Hepatocyte (in vitro differentiated cells): ENCODE measurements around the gene AP1S3. TPM values are rescaled to one million over a fixed set of nuclear protein-coding genes. Genes with fewer than 3 reads are reported as not detected.

Experiments used
- DNase-seq: peaks from one replicate; pipeline ENCODE4 v3.0.0-alpha.2; 2016; ENCODE audit warnings: low spot score
- H2AFZ ChIP-seq: fragments of 200-600 bp; sonication (generic); 2 replicates; pipeline ENCODE4 v1.6.0; 2016; ENCODE audit warnings: antibody characterized with exemption, mild to moderate bottlenecking
- H3K27ac ChIP-seq: fragments of 200-600 bp; sonication (generic); 2 replicates; pipeline ENCODE4 v1.5.1; 2016; ENCODE audit warnings: mild to moderate bottlenecking
- H3K27me3 ChIP-seq: fragments of 200-600 bp; sonication (generic); 2 replicates; pipeline ENCODE4 v1.6.1; 2016
- H3K36me3 ChIP-seq: fragments of 200-600 bp; sonication (generic); replicated peaks from 2 replicates; pipeline ENCODE4 v1.5.1; 2016; ENCODE audit warnings: low read depth; ENCODE audit not compliant: insufficient read depth
- H3K4me1 ChIP-seq: fragments of 200-600 bp; sonication (generic); 2 replicates; pipeline ENCODE4 v1.5.1; 2016; ENCODE audit warnings: mild to moderate bottlenecking, moderate library complexity; ENCODE audit not compliant: insufficient read depth
- H3K4me2 ChIP-seq: fragments of 200-600 bp; sonication (generic); 2 replicates; pipeline ENCODE4 v1.6.0; 2016
- H3K4me3 ChIP-seq: fragments of 200-600 bp; sonication (generic); 2 replicates; pipeline ENCODE4 v1.5.1; 2016; ENCODE audit warnings: mild to moderate bottlenecking
- H3K79me2 ChIP-seq: fragments of 200-600 bp; sonication (generic); 2 replicates; pipeline ENCODE4 v1.6.0; 2017; ENCODE audit warnings: mild to moderate bottlenecking
- H3K9me2 ChIP-seq: fragments of 200-600 bp; sonication (generic); replicated peaks from 2 replicates; pipeline ENCODE4 v1.6.0; 2017; ENCODE audit warnings: mild to moderate bottlenecking; ENCODE audit not compliant: insufficient read depth
- H3K9me3 ChIP-seq: fragments of 200-600 bp; sonication (generic); 2 replicates; pipeline ENCODE4 v1.5.1; 2016; ENCODE audit warnings: low read depth, mild to moderate bottlenecking
- H4K20me1 ChIP-seq: fragments of 200-600 bp; sonication (generic); 2 replicates; pipeline ENCODE4 v1.6.0; 2016; ENCODE audit warnings: mild to moderate bottlenecking; ENCODE audit not compliant: insufficient read depth, poor library complexity, severe bottlenecking
- CTCF ChIP-seq: fragments of 200-600 bp; sonication (generic); IDR thresholded peaks from 2 replicates; pipeline ENCODE4 v1.5.1; 2016; ENCODE audit warnings: antibody characterized with exemption, mild to moderate bottlenecking; ENCODE audit not compliant: poor library complexity
- EZH2 ChIP-seq: fragments of 200-600 bp; sonication (generic); IDR thresholded peaks from 2 replicates; pipeline ENCODE4 v1.6.1; 2016; ENCODE audit warnings: antibody characterized with exemption, mild to moderate bottlenecking, borderline replicate concordance
- EZH2phosphoT487 ChIP-seq: fragments of 200-600 bp; sonication (generic); IDR thresholded peaks from one replicate; pipeline ENCODE4 v1.6.1; 2018; ENCODE audit warnings: antibody characterized with exemption, mild to moderate bottlenecking, low read depth, moderate library complexity; ENCODE audit not compliant: unreplicated experiment, severe bottlenecking
- WGBS: methylation state at CpG from one replicate; pipeline ENCODE4 v1.1.6; 2016; ENCODE audit warnings: low lambda C conversion rate; ENCODE audit errors: missing lambda C conversion rate; 5-methylcytosine and 5-hydroxymethylcytosine counted together
- polyA plus RNA-seq: library from polyadenylated mRNA; unstranded; fragments of >200 nt; fragmentation: Nextera tagmentation; extraction: Ambion mirVana; gene quantifications from 2 replicates; pipeline ENCODE4 v1.2.1, GENCODE V29; 2016
- total RNA-seq: library from RNA; depleted of rRNA; stranded (reverse); fragments of >200 nt; gene quantifications from 2 replicates; pipeline ENCODE4 v1.2.3, GENCODE V29; 2014

The AP1S3 gene
- total and polyA plus RNA-seq, 2 experiments from 2014 or later, result 16.5 to 30.7 TPM

- H3K4me1 ChIP-seq, result no peaks in the 10 kb centered on the region
- 97% methylated on average over 8 of the region's 8 CpGs for WGBS
- H3K9me2 ChIP-seq, result no peaks in the 10 kb centered on the region
- no peak overlapping the region for H3K4me2 ChIP-seq
- peaks cover 47% of the 10 kb centered on the region for H3K79me2 ChIP-seq
- H2AFZ ChIP-seq, result no peak overlapping the region
- no peaks in the 10 kb centered on the region for H3K9me3 ChIP-seq
- no peak overlapping the region for H3K27ac ChIP-seq
- H3K4me3 ChIP-seq, result no peak overlapping the region
- no peaks in the 10 kb centered on the region for H3K27me3 ChIP-seq
- no peak for DNase-seq
- no peaks in the 10 kb centered on the region for H4K20me1 ChIP-seq
- H3K36me3 ChIP-seq, result no peaks in the 10 kb centered on the region
- no peak for TF ChIP-seq EZH2phosphoT487
- TF ChIP-seq EZH2, result no peak
- no peak for TF ChIP-seq CTCF
Measured at GRCh38 chr2:223824301-223824700, 13.1 kb downstream of the AP1S3 start.

GRCh38 chr2:223822818-223823217, 14.6 kb downstream of the AP1S3 start:
- Histone ChIP-seq H3K27me3 (no peaks in the 10 kb centered on the region), H3K4me2 (no peak overlapping the region), H3K4me1 (no peaks in the 10 kb centered on the region), H3K79me2 (peaks cover 45% of the 10 kb centered on the region), H3K4me3 (no peak overlapping the region), H3K9me2 (no peaks in the 10 kb centered on the region), H4K20me1 (no peaks in the 10 kb centered on the region), H3K36me3 (no peaks in the 10 kb centered on the region), H2AFZ (no peak overlapping the region), H3K27ac (no peak overlapping the region), H3K9me3 (no peaks in the 10 kb centered on the region)
- DNase-seq, result no peak
- TF ChIP-seq EZH2 (no peak), CTCF (no peak), EZH2phosphoT487 (no peak)

- peaks cover 59% of the 10 kb centered on the region for H3K79me2 ChIP-seq
- no peak for DNase-seq
- H2AFZ ChIP-seq, result no peak overlapping the region
- no peaks in the 10 kb centered on the region for H3K27me3 ChIP-seq
- H3K9me3 ChIP-seq, result no peaks in the 10 kb centered on the region
- no peaks in the 10 kb centered on the region for H4K20me1 ChIP-seq
- no peak for TF ChIP-seq EZH2
- no peak for TF ChIP-seq EZH2phosphoT487
- TF ChIP-seq CTCF, result no peak
- H3K4me3 ChIP-seq, result no peak overlapping the region
- no peaks in the 10 kb centered on the region for H3K4me1 ChIP-seq
- 59% methylated on average over 2 of the region's 2 CpGs for WGBS
- no peak overlapping the region for H3K27ac ChIP-seq
- H3K4me2 ChIP-seq, result no peak overlapping the region
- no peaks in the 10 kb centered on the region for H3K36me3 ChIP-seq
- no peaks in the 10 kb centered on the region for H3K9me2 ChIP-seq
Measured at GRCh38 chr2:223820549-223820948, 16.8 kb downstream of the AP1S3 start.

- no peaks in the 10 kb centered on the region for H3K9me3 ChIP-seq
- WGBS, result 91% methylated on average over 3 of the region's 3 CpGs
- no peaks in the 10 kb centered on the region for H3K36me3 ChIP-seq
- H3K4me1 ChIP-seq, result no peaks in the 10 kb centered on the region
- peaks cover 57% of the 10 kb centered on the region for H3K79me2 ChIP-seq
- no peaks in the 10 kb centered on the region for H4K20me1 ChIP-seq
- H3K27me3 ChIP-seq, result no peaks in the 10 kb centered on the region
- no peaks in the 10 kb centered on the region for H3K9me2 ChIP-seq
- TF ChIP-seq EZH2phosphoT487, result no peak
- TF ChIP-seq EZH2, result no peak
- TF ChIP-seq CTCF, result no peak
- no peak overlapping the region for H2AFZ ChIP-seq
- no peak overlapping the region for H3K4me3 ChIP-seq
- no peak overlapping the region for H3K4me2 ChIP-seq
- DNase-seq, result no peak
- no peak overlapping the region for H3K27ac ChIP-seq
Measured at GRCh38 chr2:223819891-223820290, 17.5 kb downstream of the AP1S3 start.
